K562 (cell line): ENCODE results near the gene BRAP. TPM values are rescaled to one million over a fixed set of nuclear protein-coding genes. Genes with fewer than 3 reads are reported as not detected.

ENCODE experiments used
- ATF1 ChIP-seq, 2 experiments: fragments of 450-650 bp in 1 of 2; IDR thresholded peaks; 2 replicates each; pipeline ENCODE4 v1.6.1; 2016; ENCODE audit warnings: missing compliant biosample characterization in 1 of 2, missing genetic modification characterization in 1 of 2
- CHD4 ChIP-seq: fragments of 200-600 bp; sonication (generic); IDR thresholded peaks from 3 replicates; pipeline ENCODE4 v1.6.1; 2012; ENCODE audit warnings: low read depth, mild to moderate bottlenecking, mixed read lengths, low read length, inconsistent platforms; ENCODE audit not compliant: insufficient read depth, insufficient replicate concordance, poor library complexity, severe bottlenecking
- DDX20 ChIP-seq: fragments of 450-650 bp; IDR thresholded peaks from 2 replicates; pipeline ENCODE4 v1.6.1; 2016; ENCODE audit warnings: missing genetic modification characterization, low read depth, mild to moderate bottlenecking, missing compliant biosample characterization, moderate library complexity
- FOXP4 ChIP-seq: sonication (generic); formaldehyde crosslinking; IDR thresholded peaks from 2 replicates; pipeline ENCODE4 v1.8.0; 2022; ENCODE audit warnings: mild to moderate bottlenecking, missing genetic modification reagents, borderline replicate concordance
- POLR2AphosphoS2 ChIP-seq: IDR thresholded peaks from 2 replicates; pipeline ENCODE4 v1.6.1; 2012; ENCODE audit warnings: low read length, improper control_type of control experiment
- PYGO2 ChIP-seq: fragments of 450-650 bp; IDR thresholded peaks from 2 replicates; pipeline ENCODE4 v1.6.1; 2016; ENCODE audit warnings: mild to moderate bottlenecking, missing genetic modification characterization, moderate library complexity, missing compliant biosample characterization
- RBFOX2 ChIP-seq: fragments of 200-400 bp; formaldehyde crosslinking; IDR thresholded peaks from 2 replicates; pipeline ENCODE4 v1.6.1; 2017; ENCODE audit warnings: low read depth, mild to moderate bottlenecking, low read length, moderate library complexity
- RBM22 ChIP-seq: fragments of 200-400 bp; formaldehyde crosslinking; IDR thresholded peaks from 2 replicates; pipeline ENCODE4 v1.6.1; 2018; ENCODE audit warnings: low read length, low read depth; ENCODE audit not compliant: poor library complexity, severe bottlenecking
- RCOR1 ChIP-seq, 2 experiments: IDR thresholded peaks; 2 replicates each; pipeline ENCODE4 v1.6.1; 2012; ENCODE audit warnings: low read depth in 2 of 2, low read length in 2 of 2, borderline replicate concordance in 1 of 2, improper control_type of control experiment in 1 of 2
- REST ChIP-seq, 2 experiments: fragments of 450-650 bp; formaldehyde crosslinking in 1 of 2; IDR thresholded peaks; 2 replicates each; pipeline versions ENCODE4 v1.4.0 to v1.6.1; 2014 to 2020; ENCODE audit warnings: mild to moderate bottlenecking in 2 of 2, borderline replicate concordance in 1 of 2, low read depth in 1 of 2
- ZNF146 ChIP-seq: IDR thresholded peaks from one replicate; pipeline ENCODE4 v1.6.1; 2018; ENCODE audit warnings: missing compliant biosample characterization; ENCODE audit not compliant: unreplicated experiment
- ZSCAN32 ChIP-seq: fragments of 450-650 bp; formaldehyde crosslinking; IDR thresholded peaks from 2 replicates; pipeline ENCODE4 v1.4.0; 2020; ENCODE audit warnings: mild to moderate bottlenecking, moderate library complexity
- polyA plus RNA-seq, 8 experiments: library from polyadenylated mRNA; depleted of rRNA in 4 of 8; stranded (reverse) in 5 of 8; unstranded in 3 of 8; fragments of >200 nt; fragmentation: Nextera tagmentation in 2 of 8; fragmentation: Illumina TruSeq in 1 of 8; extraction: Ambion mirVana in 2 of 8; extraction: Trizol in 1 of 8; gene quantifications; 2 replicates each; pipeline versions ENCODE4 v1.2.1 to v1.2.3, GENCODE V29; 2011 to 2014; ENCODE audit warnings: inconsistent platforms in 1 of 8, missing spikeins in 1 of 8
- total RNA-seq, 7 experiments: library from RNA; depleted of rRNA in 6 of 7; stranded (reverse); fragments of >200 nt in 6 of 7; fragmentation: Illumina TruSeq in 2 of 7; extraction: Trizol in 2 of 7; gene quantifications; 2 replicates each; pipeline versions ENCODE4 v1.2.1 to v1.2.3, GENCODE V29; 2011 to 2021; ENCODE audit warnings: low replicate concordance in 1 of 7

BRAP gene
- total and polyA plus RNA-seq, 9 of the 15 experiments (the other 6 are each of a cell fraction or from before 2014, with no cell fraction given): 2.2 to 32.6 (median 27.5) TPM

GRCh38 chr12:111599453-111600204 is 86.1 kb downstream of the BRAP start (continued):
- TF ChIP-seq REST (IDR thresholded peaks at IDR 0.05; ENCODE audit: borderline replicate concordance): peak; percentile 30; the same call in 1 of the 2 replicates
- TF ChIP-seq REST (CRISPR knock-in tag; IDR thresholded peaks at IDR 0.05; ENCODE audit: low read depth): no peak
- no peak for TF ChIP-seq ZNF146 (CRISPR knock-in tag)
- peak; percentile 73; the same call in 1 of the 2 replicates for TF ChIP-seq POLR2AphosphoS2
- no peak for TF ChIP-seq PYGO2 (tag)
- TF ChIP-seq ATF1 (CRISPR knock-in tag; IDR thresholded peaks at IDR 0.05): 0 out of 2 replicates have a peak, but pooled peaks have one; percentile 28
- TF ChIP-seq ATF1 (tag; IDR thresholded peaks at IDR 0.05): peak; percentile 19; the same call in 1 of the 2 replicates
- TF ChIP-seq DDX20 (tag): no peak
- TF ChIP-seq RCOR1 (IDR thresholded peaks at IDR 0.05; ENCODE audit: borderline replicate concordance in 1 of 2, low read depth in 2 of 2, low read length in 2 of 2): peak in 1 of 2 experiments; percentile 23; a peak in 1 of 4 replicates
- TF ChIP-seq CHD4: no peak
- TF ChIP-seq RBFOX2: peak; percentile 94
- TF ChIP-seq ZSCAN32 (CRISPR knock-in tag): no peak
- no peak for TF ChIP-seq FOXP4 (CRISPR knock-in tag)
- TF ChIP-seq RBM22: no peak
